Retinal pigment epithelial cell (primary cell): ENCODE measurements around the gene DIAPH3.
"Not testable (repeated sequence)": the region's sequence is repeated elsewhere in the genome, so short reads cannot be mapped to it uniquely, and the experiment has no call there.

Experiments
- DNase-seq: peaks from one replicate; pipeline ENCODE4 v3.0.0-alpha.2; 2010; ENCODE audit warnings: low read depth
- H3K4me3 ChIP-seq: 2 replicates; pipeline ENCODE4 v1.5.1; 2011; ENCODE audit warnings: mild to moderate bottlenecking, low read length, control low read depth, moderate library complexity
- CTCF ChIP-seq: conservative IDR thresholded peaks from 2 replicates; pipeline ENCODE4 v1.5.1; 2011; ENCODE audit warnings: low read depth, low read length, control low read depth, inconsistent platforms

The DIAPH3 gene

DNA sequence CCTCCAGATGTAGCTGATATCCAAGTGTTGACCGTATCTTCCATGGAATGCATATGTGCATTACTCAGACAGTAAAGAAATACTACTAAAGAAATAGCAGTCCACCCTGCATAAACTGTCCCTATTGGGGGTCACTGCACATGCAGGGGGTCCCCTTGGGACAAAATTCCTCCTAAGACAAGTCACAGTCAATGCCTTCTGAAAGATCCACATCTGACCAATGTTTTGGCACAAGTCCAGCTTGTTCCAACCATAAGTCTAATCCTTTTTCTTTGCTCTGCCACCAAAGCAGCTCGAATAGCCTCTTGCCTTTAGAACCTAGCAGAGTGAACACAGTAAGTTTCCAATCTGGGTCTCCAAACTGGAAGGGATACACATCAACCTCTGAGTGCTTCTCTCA is 87.9 kb downstream of the DIAPH3 start:
- no peak overlapping the region for H3K4me3 ChIP-seq
- TF ChIP-seq CTCF = no peak
- peak; percentile 14 for DNase-seq

GRCh38 chr13:60074397-60074796 is 89.3 kb downstream of the DIAPH3 start:
- DNase-seq = no peak
- no peak overlapping the region for H3K4me3 ChIP-seq
- no peak for TF ChIP-seq CTCF

GRCh38 chr13:60066226-60066625 is 97.5 kb downstream of the DIAPH3 start:
- H3K4me3 ChIP-seq = no peak overlapping the region
- no peak for TF ChIP-seq CTCF
- DNase-seq = no peak

DNA sequence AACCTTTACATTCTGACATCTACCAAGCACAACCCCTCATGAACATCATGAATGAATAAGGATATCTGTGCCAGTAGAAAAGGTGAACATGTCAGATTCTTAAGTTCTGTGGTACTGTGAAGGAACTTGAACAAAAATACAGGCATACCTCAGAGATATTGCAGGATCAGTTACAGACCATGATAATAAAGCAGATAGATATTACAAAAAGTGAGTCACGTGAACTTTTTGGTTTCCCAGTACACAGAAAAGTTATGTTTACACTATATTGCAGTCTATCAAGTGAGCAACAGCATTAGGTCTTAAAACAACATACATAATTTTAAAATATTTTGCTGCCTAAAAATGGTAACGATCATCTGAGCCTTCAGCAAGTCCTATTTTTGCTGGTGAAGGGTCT is 101.2 kb downstream of the DIAPH3 start:
- no peak overlapping the region for H3K4me3 ChIP-seq
- no peak for TF ChIP-seq CTCF
- no peak for DNase-seq

DNA sequence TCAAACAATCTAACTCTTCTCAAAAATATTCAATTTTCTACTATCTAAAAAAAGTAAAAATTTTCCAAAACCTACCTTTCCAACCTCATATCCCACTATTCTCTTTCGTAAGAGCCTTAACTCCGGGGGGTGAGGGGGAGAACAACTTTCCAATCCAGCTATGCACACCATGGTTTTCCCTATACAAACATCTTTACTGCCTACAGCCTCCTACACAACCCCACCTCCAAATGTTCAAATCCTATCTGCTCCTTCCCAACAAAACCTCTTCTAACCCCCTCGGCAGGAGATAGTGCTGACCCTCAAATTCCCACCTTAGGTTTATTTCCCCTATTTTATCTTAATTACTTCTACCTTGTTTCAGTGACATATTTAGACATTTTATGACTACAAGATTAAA is 102.0 kb downstream of the DIAPH3 start:
- H3K4me3 ChIP-seq = no peak overlapping the region
- no peak for TF ChIP-seq CTCF
- DNase-seq = no peak

DNA sequence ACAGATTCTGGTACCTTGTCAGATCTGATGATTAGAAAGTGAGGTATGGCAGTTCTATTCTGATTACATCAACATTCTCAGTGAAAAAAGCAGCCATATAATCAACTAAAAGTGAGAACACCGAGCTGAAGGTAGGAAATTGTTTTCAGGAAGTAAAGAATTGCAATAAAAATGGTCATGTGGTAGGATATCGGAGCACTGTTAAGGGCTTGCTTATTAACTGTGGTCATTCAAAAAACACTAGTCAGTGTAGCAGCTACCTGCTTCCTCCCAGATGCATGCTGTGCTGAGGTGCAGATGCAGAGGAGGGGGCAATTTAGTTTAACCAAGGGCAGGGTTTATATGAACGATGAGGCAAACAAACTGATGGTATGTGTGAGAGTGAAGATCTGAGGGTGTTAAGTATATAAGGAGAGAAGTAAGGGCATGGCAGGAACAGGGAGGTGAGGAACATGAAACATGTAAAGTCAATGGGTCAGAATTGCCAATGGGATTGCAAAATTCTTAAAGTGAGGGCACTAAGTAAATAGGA is 111.9 kb downstream of the DIAPH3 start:
- no peak for DNase-seq
- no peak for TF ChIP-seq CTCF
- H3K4me3 ChIP-seq = no peak overlapping the region

GRCh38 chr13:60048353-60048752 is 115.4 kb downstream of the DIAPH3 start:
- H3K4me3 ChIP-seq, DNase-seq: not testable (repeated sequence)

DNA sequence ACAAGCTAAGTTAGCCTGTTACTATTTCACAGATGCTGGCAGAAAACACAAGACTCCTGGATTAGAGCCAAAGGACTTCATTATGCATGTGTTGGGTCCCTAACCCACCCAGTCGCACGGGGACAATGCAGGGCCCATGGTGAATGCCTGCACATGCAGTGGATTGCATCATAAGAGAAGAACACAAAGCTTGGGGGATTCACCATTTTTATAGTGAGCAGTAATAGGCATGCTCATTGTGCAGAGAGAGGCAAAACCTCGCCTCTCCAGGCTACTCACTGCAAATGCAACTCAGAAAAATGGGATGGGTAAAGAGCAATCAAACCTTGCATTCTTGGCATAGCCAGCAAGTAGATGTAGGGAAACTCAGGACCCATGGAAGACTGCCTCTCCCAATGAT is 115.8 kb downstream of the DIAPH3 start:
- no peak for DNase-seq
- no peak overlapping the region for H3K4me3 ChIP-seq
- TF ChIP-seq CTCF = no peak
